GOT3 (cell line): ENCODE measurements around the gene SPOCK3.
"Not testable (repeated sequence)": the region's sequence is repeated elsewhere in the genome, so short reads cannot be mapped to it uniquely, and the experiment has no call there.

Source experiments
- DNase-seq: peaks from one replicate; lab custom pipeline; 2025; ENCODE audit warnings: mixed read lengths; lab: John Stamatoyannopoulos, UW

The SPOCK3 gene

GRCh38 chr4:166957451-166957850 lies 276.8 kb downstream of the SPOCK3 start:
- DNase-seq = no peak

DNA sequence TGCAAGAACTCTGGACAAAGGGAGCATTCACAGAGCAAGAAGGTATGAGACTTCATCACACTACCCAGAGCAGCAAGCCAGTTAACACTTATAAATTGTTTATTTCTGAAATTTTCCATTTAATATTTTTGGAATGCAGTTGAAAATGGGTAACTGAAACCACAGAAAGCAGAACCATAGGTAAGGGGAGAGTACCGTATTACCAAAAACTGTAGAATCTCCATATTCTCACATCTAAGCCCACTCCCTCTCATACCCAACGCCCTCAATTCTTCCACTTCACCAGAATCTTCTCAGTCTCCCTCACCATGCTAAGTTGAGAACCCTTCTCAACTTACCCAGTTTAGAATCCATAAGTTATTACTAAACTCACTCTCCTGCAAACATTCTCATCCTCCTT lies 277.8 kb downstream of the SPOCK3 start:
- no peak for DNase-seq

- no peak for DNase-seq
Measured at GRCh38 chr4:166941629-166942028, 292.7 kb downstream of the SPOCK3 start.

GRCh38 chr4:166930464-166930863 lies 303.8 kb downstream of the SPOCK3 start:
- DNase-seq = no peak

GRCh38 chr4:166924424-166924823 lies 309.9 kb downstream of the SPOCK3 start:
- no peak for DNase-seq

- DNase-seq = no peak
Measured at GRCh38 chr4:166913926-166914325, 320.4 kb downstream of the SPOCK3 start.

- no peak for DNase-seq
Measured at GRCh38 chr4:166903408-166903807, 330.9 kb downstream of the SPOCK3 start.

- DNase-seq = no peak
Measured at GRCh38 chr4:166902941-166903340, 331.4 kb downstream of the SPOCK3 start.

DNA sequence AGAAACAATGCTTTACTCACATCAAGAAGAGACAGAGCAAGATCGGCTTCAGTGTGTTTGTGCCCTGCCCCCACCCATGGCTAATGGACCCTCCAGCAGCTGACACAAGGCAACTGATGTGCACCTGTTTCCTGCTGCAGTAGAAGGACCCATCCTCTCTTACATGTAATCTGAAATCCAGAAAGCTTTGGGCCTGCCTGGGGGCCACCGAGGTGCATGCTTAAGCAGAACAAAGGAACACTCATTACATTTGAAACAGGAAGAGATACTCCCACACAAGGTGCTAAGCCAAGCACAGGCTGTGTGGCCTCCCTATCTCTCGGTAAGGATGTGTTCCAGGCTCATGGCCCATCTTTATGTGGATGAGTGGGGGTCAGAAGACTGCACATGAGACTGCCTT lies 338.0 kb downstream of the SPOCK3 start:
- DNase-seq = no peak

DNA sequence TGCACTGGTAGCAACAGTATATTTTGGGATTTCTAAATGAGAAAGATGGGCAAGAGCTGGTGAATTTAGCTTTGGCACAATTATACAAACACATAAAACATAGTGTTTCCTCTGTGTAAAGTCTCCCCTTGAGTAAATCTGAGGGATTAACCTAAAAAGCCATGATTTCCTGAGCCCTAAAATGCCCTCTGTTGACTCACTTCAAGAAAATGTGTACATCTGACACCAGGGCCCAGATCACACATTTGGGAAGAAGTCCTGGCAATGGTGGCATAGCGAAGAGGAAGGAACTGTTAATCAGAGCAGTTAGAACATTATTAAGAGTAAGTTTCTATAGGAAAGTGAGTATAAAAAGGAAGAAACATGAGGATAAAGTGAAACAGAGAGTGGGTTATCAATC lies 338.5 kb downstream of the SPOCK3 start:
- DNase-seq = no peak

- DNase-seq = no peak
Measured at GRCh38 chr4:166887457-166887856, 346.8 kb downstream of the SPOCK3 start.

DNA sequence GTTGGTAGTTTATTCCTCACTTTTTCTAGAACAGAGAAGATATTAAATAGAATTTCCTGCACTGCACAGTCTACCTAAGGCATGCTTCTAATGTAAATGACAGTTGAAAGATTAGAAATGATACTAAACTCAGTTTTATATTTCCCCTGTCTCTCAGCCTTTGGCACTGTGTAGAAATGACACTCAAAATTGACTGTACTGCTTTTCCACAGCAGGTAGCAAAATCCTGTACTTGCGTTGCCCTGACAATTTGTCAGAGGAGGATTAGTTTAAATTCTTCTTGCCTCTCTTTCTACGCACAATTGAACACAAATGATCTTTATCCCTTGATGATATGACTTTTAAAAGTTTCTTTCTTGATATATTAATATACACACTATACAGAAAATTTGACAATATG lies 347.6 kb downstream of the SPOCK3 start:
- DNase-seq = no peak

DNA sequence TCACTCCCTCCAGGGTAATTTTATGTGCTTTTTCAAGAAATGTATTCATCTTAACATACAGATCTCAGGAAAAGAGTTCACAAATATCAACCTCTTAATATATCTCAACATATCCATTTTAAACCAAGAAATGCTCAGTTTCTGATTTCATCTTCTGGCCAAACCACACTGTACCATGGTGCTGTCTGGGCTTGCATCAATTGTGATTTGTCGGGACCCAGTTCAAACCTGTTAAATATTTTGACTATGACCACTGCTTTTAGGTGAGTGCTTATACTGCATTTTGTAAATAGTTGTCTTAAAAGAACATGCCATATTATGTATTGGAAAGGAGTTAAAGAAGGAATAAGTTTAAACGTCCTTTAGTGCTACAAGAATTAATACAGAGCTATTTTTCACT lies 352.1 kb downstream of the SPOCK3 start:
- DNase-seq = no peak

GRCh38 chr4:166875821-166876220 lies 358.5 kb downstream of the SPOCK3 start:
- no peak for DNase-seq

DNA sequence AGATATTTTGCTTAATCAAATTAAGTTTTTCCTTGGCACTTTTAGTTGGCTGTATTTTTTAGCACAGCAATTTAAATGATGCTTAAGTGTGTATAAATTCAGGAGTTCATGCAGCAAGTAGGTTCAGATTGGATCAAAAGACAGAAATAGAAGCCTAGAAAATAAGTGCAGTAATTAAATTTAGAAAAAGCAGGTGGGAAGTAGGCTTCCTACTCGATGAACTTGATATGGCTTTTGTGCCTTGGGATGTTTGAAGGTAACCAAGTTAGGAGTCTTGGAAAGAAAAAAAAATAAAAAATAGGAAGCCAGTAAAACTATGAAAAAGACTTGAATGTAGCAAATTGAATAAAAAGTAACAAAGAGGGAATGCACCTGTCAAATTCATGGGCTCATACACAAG lies 372.3 kb downstream of the SPOCK3 start:
- DNase-seq = no peak

- not testable (repeated sequence) for DNase-seq
Measured at GRCh38 chr4:166850398-166850797, 383.9 kb downstream of the SPOCK3 start.

DNA sequence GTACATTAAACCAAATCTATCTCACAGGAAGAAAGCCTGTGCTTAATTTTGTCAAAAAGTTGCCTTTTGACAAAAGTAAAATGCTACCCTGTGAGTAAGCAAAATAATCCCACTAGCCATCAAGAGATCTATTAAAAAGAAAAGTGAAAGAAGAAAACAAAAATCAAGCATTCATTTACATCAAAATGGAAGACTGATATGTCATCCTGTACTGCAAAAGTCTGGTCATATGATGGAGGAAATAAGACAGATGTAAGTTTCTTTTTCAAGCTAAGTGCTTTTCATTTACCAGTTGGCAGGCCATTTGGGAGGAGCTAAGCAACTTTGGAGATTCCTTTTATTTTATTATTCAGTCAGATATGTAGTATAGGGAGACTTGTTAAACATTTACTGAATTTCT lies 387.4 kb downstream of the SPOCK3 start:
- no peak for DNase-seq

DNA sequence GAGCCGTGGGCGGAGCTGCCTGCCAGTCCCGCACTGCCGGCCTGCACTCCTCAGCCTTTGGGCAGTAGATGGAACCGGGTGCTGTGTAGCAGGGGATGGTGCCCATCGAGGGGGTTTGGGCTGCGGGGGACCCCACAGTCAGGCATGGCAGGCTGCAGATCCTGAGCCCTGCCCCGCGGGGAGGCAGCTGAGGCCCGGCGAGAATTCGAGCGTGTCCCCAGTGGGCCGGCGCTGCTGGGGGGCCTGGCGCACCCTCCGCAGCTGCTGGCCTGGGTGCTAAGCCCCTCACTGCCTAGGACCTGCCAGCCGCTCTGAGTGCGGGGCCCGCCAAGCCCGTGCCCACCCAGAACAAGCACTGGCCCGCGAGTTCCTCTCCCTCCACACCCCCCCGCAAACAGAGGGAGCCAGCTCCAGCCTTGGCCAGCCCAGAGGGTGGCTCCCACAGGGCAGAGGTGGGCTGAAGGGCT lies 391.5 kb downstream of the SPOCK3 start:
- DNase-seq = no peak

- no peak for DNase-seq
Measured at GRCh38 chr4:166839615-166840251, 394.6 kb downstream of the SPOCK3 start.

DNA sequence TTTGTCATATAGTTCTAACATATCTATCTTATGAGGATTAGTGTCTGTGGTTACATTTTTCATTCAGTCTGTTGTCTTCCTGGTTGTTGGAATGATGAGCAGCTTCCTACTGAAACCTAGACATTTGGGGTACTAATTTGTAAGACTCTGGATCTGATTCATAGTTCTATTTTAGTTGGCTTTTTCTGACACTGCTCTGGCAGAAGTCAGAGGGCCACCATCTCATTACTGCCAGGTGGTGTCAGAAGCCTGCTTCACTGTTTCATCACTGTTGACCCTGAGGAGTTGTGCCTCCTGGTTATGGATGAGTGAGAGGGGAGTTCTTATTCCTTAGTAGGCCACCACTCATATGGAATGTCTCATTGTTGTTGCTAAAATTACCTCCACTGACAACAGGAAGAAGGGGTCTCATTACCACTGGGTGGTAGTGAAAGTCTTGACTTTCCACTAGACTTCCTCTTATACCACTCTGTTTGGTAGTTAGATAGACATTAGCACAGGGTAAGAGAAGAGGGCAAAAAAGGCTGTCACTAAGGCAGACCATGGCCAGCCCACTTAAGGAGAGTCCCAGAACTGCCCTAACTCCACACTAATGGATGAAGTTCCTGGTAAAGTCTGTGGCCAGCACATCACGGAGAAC lies 395.2 kb downstream of the SPOCK3 start:
- DNase-seq = no peak

GRCh38 chr4:166836865-166837264 lies 397.4 kb downstream of the SPOCK3 start:
- no peak for DNase-seq

- no peak for DNase-seq
Measured at GRCh38 chr4:166827629-166828028, 406.7 kb downstream of the SPOCK3 start.

- DNase-seq = no peak
Measured at GRCh38 chr4:166827167-166827566, 407.1 kb downstream of the SPOCK3 start.

- DNase-seq = no peak
Measured at GRCh38 chr4:166823848-166824247, 410.4 kb downstream of the SPOCK3 start.
